ENCODE results near the gene ETV5.

Gene ETV5

GRCh38 chr3:186094696-186095425 is 14.0 kb downstream of the ETV5 start:
- DNase-seq: no peak

- no peak for DNase-seq
These were observed 14.6 kb downstream of the ETV5 start for GRCh38 chr3:186094271-186094670.

- DNase-seq: no peak
These were observed 15.5 kb downstream of the ETV5 start for GRCh38 chr3:186093271-186093900.

GRCh38 chr3:186092360-186093070 is 16.4 kb downstream of the ETV5 start:
- DNase-seq: no peak

GRCh38 chr3:186090901-186091300 is 18.0 kb downstream of the ETV5 start:
- no peak for DNase-seq

- no peak for DNase-seq
These were observed 20.6 kb downstream of the ETV5 start for GRCh38 chr3:186088335-186088734.

- DNase-seq: no peak
These were observed 24.6 kb downstream of the ETV5 start for GRCh38 chr3:186084264-186084663.

- DNase-seq: no peak
These were observed 25.1 kb downstream of the ETV5 start for GRCh38 chr3:186083746-186084145.

- DNase-seq: no peak
These were observed 26.7 kb downstream of the ETV5 start for GRCh38 chr3:186082150-186082549.

GRCh38 chr3:186081678-186082077 is 27.2 kb downstream of the ETV5 start:
- no peak for DNase-seq

GRCh38 chr3:186080849-186081438 is 27.9 kb downstream of the ETV5 start:
- DNase-seq: no peak

GRCh38 chr3:186079925-186080324 is 29.0 kb downstream of the ETV5 start:
- DNase-seq: no peak

- DNase-seq: no peak
These were observed 31.4 kb downstream of the ETV5 start for GRCh38 chr3:186077466-186077865.

GRCh38 chr3:186075931-186076567 is 32.8 kb downstream of the ETV5 start:
- DNase-seq: no peak

GRCh38 chr3:186075489-186075888 is 33.4 kb downstream of the ETV5 start:
- no peak for DNase-seq

GRCh38 chr3:186073641-186074040 is 35.2 kb downstream of the ETV5 start:
- DNase-seq: no peak

GRCh38 chr3:186070996-186071395 is 37.9 kb downstream of the ETV5 start:
- no peak for DNase-seq

GRCh38 chr3:186070550-186070949 is 38.3 kb downstream of the ETV5 start:
- DNase-seq: no peak

- no peak for DNase-seq
These were observed 38.8 kb downstream of the ETV5 start for GRCh38 chr3:186070133-186070532.

- DNase-seq: no peak
These were observed 39.7 kb downstream of the ETV5 start for GRCh38 chr3:186069199-186069598.

GRCh38 chr3:186068243-186068552 is 40.7 kb downstream of the ETV5 start:
- no peak for DNase-seq

- DNase-seq: no peak
These were observed 41.3 kb downstream of the ETV5 start for GRCh38 chr3:186067360-186068242.

Data from stimulated activated CD4-positive, alpha-beta T cell treated with anti-CD3 and anti-CD28 coated beads, Interleukin-1b, Interleukin-23, amount 100 ng/mL, for 48 hours (primary cell).